IPS-15b (cell line): Measurements from ENCODE around the gene TFB2M.

Experiments used
- H3K27me3 ChIP-seq: one replicate; pipeline ENCODE4 v1.6.1; 2013; ENCODE audit warnings: low read length; ENCODE audit not compliant: control insufficient read depth, insufficient read depth
- H3K36me3 ChIP-seq: one replicate; pipeline ENCODE4 v1.6.1; 2013; ENCODE audit warnings: low read length; ENCODE audit not compliant: control insufficient read depth, insufficient read depth
- H3K4me1 ChIP-seq: one replicate; pipeline ENCODE4 v1.6.1; 2013; ENCODE audit warnings: mild to moderate bottlenecking, low read length; ENCODE audit not compliant: control insufficient read depth, insufficient read depth
- H3K4me3 ChIP-seq: one replicate; pipeline ENCODE4 v1.5.1; 2013; ENCODE audit warnings: low read depth, low read length
- H3K9ac ChIP-seq: one replicate; pipeline ENCODE4 v1.6.1; 2013; ENCODE audit warnings: low read depth, mild to moderate bottlenecking, low read length
- H3K9me3 ChIP-seq: one replicate; pipeline ENCODE4 v1.6.1; 2013; ENCODE audit warnings: mild to moderate bottlenecking, low read length; ENCODE audit not compliant: control insufficient read depth, insufficient read depth

The TFB2M gene

DNA sequence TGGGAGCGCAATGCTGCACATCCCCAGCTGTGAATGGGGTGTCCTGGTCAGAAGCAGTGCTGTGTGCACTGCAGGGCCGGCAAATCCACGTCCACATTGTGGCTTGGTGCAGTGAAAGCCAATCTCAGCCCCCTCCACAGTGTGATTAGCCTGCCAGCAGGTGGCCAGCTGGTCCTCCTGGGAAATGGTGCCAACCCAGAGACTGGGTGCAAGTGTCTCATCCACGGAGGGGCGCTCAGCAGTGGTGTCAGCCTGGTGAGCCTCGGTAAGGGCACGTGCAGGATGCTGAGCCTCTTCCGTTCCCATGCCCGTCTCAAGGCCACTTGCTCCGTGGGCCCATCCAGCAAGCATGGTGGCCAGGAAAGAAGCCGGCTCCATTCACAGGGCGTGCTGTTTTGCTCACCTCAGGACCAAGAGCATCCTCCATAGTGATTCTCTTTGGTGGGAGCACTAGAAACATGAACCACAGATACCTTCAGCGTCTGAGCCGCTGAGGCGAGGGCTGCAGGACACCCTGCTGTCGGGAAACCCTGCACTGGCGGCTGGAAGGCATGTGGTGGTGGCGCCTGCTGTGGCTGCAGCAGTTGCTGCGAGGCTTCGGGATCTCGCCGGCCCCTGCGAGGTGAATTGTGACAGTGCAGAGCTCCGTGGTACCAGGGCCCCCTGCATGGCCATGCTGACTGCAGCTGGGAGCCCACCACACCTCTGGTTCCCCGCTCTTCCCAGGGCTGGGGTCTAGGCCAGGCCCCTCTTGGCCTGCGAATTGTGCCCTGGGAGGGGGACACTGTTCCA is 57.0 kb downstream of the TFB2M start:
- H3K9ac ChIP-seq, result no peak overlapping the region
- H3K36me3 ChIP-seq, result no peaks in the 10 kb centered on the region
- H3K27me3 ChIP-seq, result peaks cover 9% of the 10 kb centered on the region
- H3K4me1 ChIP-seq, result no peaks in the 10 kb centered on the region
- no peaks in the 10 kb centered on the region for H3K9me3 ChIP-seq
- H3K4me3 ChIP-seq, result no peak overlapping the region

DNA sequence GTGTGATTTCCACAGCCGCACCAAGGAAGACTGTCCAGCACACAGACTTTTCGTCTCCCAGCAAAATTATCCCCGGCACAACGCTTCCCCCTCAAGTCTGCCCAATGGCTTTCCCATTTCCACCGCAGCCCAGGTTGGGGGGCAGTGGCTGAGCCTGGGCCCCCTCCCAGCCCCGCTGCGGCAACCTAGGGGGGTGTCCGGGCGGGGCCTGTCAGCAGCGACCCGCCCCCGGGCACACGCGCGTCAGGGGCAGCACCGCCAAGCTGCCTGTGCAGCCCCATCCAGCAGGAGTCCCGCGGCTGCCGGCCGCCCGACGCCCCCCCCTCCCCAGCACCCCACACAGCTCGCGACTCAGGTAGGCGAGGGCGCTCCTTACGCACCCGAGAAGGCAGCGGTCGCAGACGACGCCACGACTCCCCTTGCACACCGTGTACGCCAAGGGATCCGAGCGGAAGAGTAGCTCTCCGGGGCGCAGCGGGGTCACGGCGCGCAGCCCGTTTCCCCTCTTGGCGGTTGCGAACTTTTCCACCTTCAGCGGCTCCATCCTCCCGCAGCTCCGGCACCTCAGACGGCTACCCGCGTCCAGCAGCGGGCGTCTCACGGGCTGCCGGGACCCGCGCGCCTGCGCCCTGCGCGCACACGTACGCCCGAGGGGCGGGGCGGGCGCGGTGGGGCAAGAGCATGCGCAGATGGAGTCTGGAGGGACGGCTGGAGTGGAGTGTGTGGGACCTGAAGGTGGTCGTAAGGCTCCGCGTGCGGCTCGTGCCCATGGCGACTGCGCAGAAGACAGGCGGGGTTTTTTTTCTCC is 59.2 kb downstream of the TFB2M start, which contains the start of gene SMYD3:
Gene SMYD3 (minus strand): TSS at position 606 of the 808 bp plus-strand sequence.
- Histone ChIP-seq H3K36me3 (no peaks in the 10 kb centered on the region), H3K9ac (peak within 1 kb of the TSS; percentile 70), H3K9me3 (no peaks in the 10 kb centered on the region), H3K4me1 (no peaks in the 10 kb centered on the region), H3K4me3 (peak within 1 kb of the TSS; percentile 71), H3K27me3 (peaks cover 9% of the 10 kb centered on the region)

DNA sequence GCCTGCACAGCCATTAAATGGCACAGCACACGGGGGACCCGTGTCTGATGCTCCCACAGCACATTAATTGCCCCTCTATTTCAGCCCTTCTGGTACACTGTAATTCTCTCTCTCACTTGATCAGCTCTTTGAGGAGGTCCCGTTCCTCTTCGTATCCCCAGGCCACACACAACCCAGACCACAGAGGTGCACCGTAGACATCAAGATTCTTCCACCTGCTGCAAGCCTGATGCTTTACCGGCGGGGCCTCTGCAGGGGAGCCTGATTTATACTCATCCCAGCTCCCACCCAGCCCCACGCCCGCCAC is 59.7 kb downstream of the TFB2M start:
- peaks cover 9% of the 10 kb centered on the region for H3K27me3 ChIP-seq

GRCh38 chr1:246503341-246503740 is 62.7 kb downstream of the TFB2M start:
- Histone ChIP-seq H3K9me3 (no peaks in the 10 kb centered on the region), H3K36me3 (no peaks in the 10 kb centered on the region), H3K4me3 (no peak overlapping the region), H3K27me3 (peaks cover 9% of the 10 kb centered on the region), H3K4me1 (no peaks in the 10 kb centered on the region), H3K9ac (no peak overlapping the region)

More for the DNA sequence above, 59.7 kb downstream of the TFB2M start:
- Histone ChIP-seq H3K9ac (no peak overlapping the region), H3K9me3 (no peaks in the 10 kb centered on the region), H3K36me3 (no peaks in the 10 kb centered on the region), H3K4me1 (no peaks in the 10 kb centered on the region), H3K4me3 (peak overlapping the region; percentile 71)

DNA sequence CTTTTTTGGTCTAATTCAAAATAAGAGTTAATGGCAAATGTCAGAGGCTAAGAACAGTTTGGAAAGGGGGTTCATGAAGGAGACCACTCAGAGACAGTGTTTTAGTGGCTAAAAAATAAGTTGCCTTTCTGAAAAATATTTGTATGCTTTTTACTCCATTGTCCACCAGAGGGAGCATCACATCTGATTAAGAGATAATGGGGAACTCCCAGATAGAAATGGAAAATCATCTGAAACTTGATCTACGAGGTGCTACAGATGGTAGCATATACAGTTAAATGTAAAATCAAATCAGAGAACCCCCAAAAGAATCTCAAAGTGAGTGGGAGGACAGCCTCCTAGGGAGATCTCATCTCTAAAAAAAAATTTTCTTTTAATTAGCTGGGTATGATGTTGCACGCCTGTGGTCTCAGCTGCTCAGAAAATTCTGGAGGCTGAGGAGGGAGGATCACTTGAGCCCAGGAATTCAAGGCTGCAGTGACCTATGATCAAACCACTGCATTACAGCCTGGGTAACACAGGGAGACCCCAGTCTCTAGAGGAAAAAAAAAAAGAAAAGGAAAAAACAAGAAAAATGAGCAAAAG is 68.6 kb downstream of the TFB2M start:
- peaks cover 2% of the 10 kb centered on the region for H3K4me1 ChIP-seq
- no peaks in the 10 kb centered on the region for H3K9me3 ChIP-seq
- no peak overlapping the region for H3K4me3 ChIP-seq
- H3K9ac ChIP-seq, result no peak overlapping the region
- no peaks in the 10 kb centered on the region for H3K36me3 ChIP-seq
- H3K27me3 ChIP-seq, result no peaks in the 10 kb centered on the region

DNA sequence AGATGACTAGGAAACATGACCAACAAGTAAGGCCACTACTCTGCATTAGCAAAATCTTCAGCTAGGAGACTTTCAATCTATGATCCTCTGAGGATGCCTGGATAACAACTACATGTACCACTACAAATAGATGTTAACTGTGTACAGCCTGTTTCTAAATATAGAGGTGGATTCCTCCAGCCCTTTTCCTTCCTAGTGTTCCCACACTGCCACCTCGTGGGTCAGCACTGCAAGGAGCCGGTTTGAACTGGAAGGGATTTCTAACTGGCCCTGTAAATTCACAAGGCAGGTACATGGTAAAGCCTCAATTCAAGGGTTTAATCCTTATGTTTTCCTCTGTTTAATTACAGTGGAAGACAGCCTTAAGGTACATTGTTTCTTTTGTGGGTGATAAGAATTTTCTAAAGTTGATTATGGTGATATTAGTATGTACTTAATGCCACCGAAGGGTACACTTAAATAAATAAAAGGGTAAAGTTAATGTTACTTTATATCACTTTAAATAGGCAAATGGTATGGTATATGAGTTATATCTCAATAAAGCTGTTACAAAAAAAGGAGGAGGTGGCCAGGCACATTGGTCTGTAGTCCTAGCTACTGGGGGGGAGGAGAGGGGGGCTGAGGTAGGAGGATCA is 73.3 kb downstream of the TFB2M start:
- Histone ChIP-seq H3K4me1 (peaks cover 4% of the 10 kb centered on the region), H3K9me3 (no peaks in the 10 kb centered on the region), H3K9ac (no peak overlapping the region), H3K27me3 (no peaks in the 10 kb centered on the region), H3K4me3 (no peak overlapping the region), H3K36me3 (no peaks in the 10 kb centered on the region)

GRCh38 chr1:246491551-246492053 is 74.5 kb downstream of the TFB2M start:
- Histone ChIP-seq H3K4me1 (peaks cover 4% of the 10 kb centered on the region), H3K36me3 (no peaks in the 10 kb centered on the region), H3K4me3 (no peak overlapping the region), H3K9me3 (no peaks in the 10 kb centered on the region), H3K27me3 (no peaks in the 10 kb centered on the region), H3K9ac (no peak overlapping the region)
